Omental fat pad (tissue), 4 donors: ENCODE results near the gene MAP3K5. TPM values are rescaled to one million over a fixed set of nuclear protein-coding genes. Genes with fewer than 3 reads are reported as not detected.
A peak's percentile ranks its signal among the peaks of the same experiment; 100 is the strongest.

ENCODE experiments used
- ATAC-seq: fragments of 150-250 bp; one replicate; pipeline ENCODE4 v1.9.1; 2016; ENCODE audit warnings: mild to moderate bottlenecking, moderate library complexity; ENCODE audit not compliant: low FRiP score
- DNase-seq: peaks from one replicate; pipeline ENCODE4 v3.0.0-alpha.2; 2019; ENCODE audit warnings: low spot score
- CTCF ChIP-seq, 3 donors: fragments of 450-650 bp; IDR thresholded peaks; one replicate each; pipeline ENCODE4 v1.5.1; 2016 to 2017; ENCODE audit warnings: antibody characterized with exemption in 3 of 3, mild to moderate bottlenecking in 3 of 3, moderate library complexity in 2 of 3
- total RNA-seq, 4 donors: library from RNA; depleted of rRNA; stranded (reverse); fragments of >200 nt; gene quantifications; one replicate each; pipeline ENCODE4 v1.1.0, GENCODE V29; 2016

MAP3K5 gene
- total RNA-seq, 4 donors from 2014 or later, result 31.4 to 53.0 (median 47.2) TPM

GRCh38 chr6:136600818-136601217, 191.5 kb downstream of the MAP3K5 start:
- no peak for ATAC-seq
- TF ChIP-seq CTCF (IDR thresholded peaks at IDR 0.05), result no peak
- DNase-seq, result no peak

- DNase-seq, result no peak
- no peak for ATAC-seq
- TF ChIP-seq CTCF (IDR thresholded peaks at IDR 0.05), result no peak
Observed at GRCh38 chr6:136599329-136600011, 192.8 kb downstream of the MAP3K5 start.

GRCh38 chr6:136598048-136598447, 194.2 kb downstream of the MAP3K5 start:
- DNase-seq, result no peak
- no peak for ATAC-seq

GRCh38 chr6:136594671-136595070, 197.6 kb downstream of the MAP3K5 start:
- ATAC-seq (no peak), DNase-seq (no peak)
- TF ChIP-seq CTCF (IDR thresholded peaks at IDR 0.05), result no peak

More at GRCh38 chr6:136598048-136598447, 194.2 kb downstream of the MAP3K5 start:
- TF ChIP-seq CTCF (IDR thresholded peaks at IDR 0.05), result no peak

GRCh38 chr6:136593748-136594490, 198.4 kb downstream of the MAP3K5 start:
- no peak for TF ChIP-seq CTCF (IDR thresholded peaks at IDR 0.05)
- ATAC-seq (peak; percentile 71), DNase-seq (no peak)

GRCh38 chr6:136592930-136593673, 199.2 kb downstream of the MAP3K5 start:
- peak; percentile 56 for ATAC-seq
- DNase-seq, result no peak
- no peak for TF ChIP-seq CTCF (IDR thresholded peaks at IDR 0.05)
